H1 (cell line): Measurements from ENCODE around the gene C6orf136. TPM values are rescaled to one million over a fixed set of nuclear protein-coding genes. Genes with fewer than 3 reads are reported as not detected.

Experiments used
- CTCF ChIA-PET: fragments of 300-600 bp; sonication (Branson Sonifier 250); formaldehyde crosslinking; loops from one replicate; lab custom pipeline; 2021; ENCODE audit not compliant: partially characterized antibody; lab: Charles Lee
- POLR2A ChIA-PET: fragments of 300-600 bp; sonication (Branson Sonifier 250); formaldehyde crosslinking; loops from one replicate; lab custom pipeline; 2021; ENCODE audit warnings: inconsistent platforms; ENCODE audit not compliant: partially characterized antibody; lab: Charles Lee
- DNase-seq, 2 experiments: peaks; one replicate each; pipeline versions ENCODE4 v3.0.0 to v3.0.0-alpha.2; 2010 to 2022; ENCODE audit warnings: low spot score in 2 of 2, low read depth in 1 of 2, mixed read lengths in 1 of 2
- FAIRE-seq: peaks from 2 replicates; lab custom pipeline; 2011; peaks lifted over from hg19 to GRCh38; lab: Jason Lieb, UNC
- H2AFZ ChIP-seq: 2 replicates; pipeline ENCODE4 v1.8.1; 2012; ENCODE audit warnings: low read length, inconsistent platforms
- H2AK5ac ChIP-seq: 2 replicates; pipeline ENCODE4 v1.6.1; 2013; ENCODE audit warnings: low read depth, low read length
- H2BK120ac ChIP-seq: replicated peaks from 2 replicates; pipeline ENCODE3; 2013; ENCODE audit warnings: low read depth, low read length, inconsistent platforms
- H2BK12ac ChIP-seq: 2 replicates; pipeline ENCODE4 v1.6.1; 2013; ENCODE audit warnings: low read depth, low read length
- H2BK15ac ChIP-seq: 2 replicates; pipeline ENCODE4 v1.6.1; 2013; ENCODE audit warnings: low read length
- H2BK20ac ChIP-seq: 2 replicates; pipeline ENCODE4 v1.6.1; 2013; ENCODE audit warnings: low read length
- H2BK5ac ChIP-seq: 2 replicates; pipeline ENCODE4 v1.6.1; 2013; ENCODE audit warnings: low read depth, low read length
- H3K14ac ChIP-seq: 2 replicates; pipeline ENCODE4 v1.6.1; 2013; ENCODE audit warnings: inconsistent platforms; ENCODE audit not compliant: insufficient read length
- H3K18ac ChIP-seq: 2 replicates; pipeline ENCODE4 v1.6.1; 2013; ENCODE audit warnings: low read length; ENCODE audit errors: extremely low read depth
- H3K23ac ChIP-seq: 2 replicates; pipeline ENCODE4 v1.6.1; 2013; ENCODE audit warnings: inconsistent platforms; ENCODE audit not compliant: insufficient read length
- H3K23me2 ChIP-seq: 2 replicates; pipeline ENCODE4 v1.6.1; 2013; ENCODE audit warnings: low read depth, low read length
- H3K27ac ChIP-seq: 2 replicates; pipeline ENCODE4 v1.6.1; 2011; ENCODE audit warnings: low read depth, low read length, inconsistent platforms
- H3K27me3 ChIP-seq, 4 experiments: replicated peaks in 1 of 4; 1 replicate in 1 of 4; 2 replicates in 3 of 4; pipeline versions ENCODE4 v1.6.1 to v1.8.1; 2011 to 2013; ENCODE audit warnings: low read length in 3 of 4, mild to moderate bottlenecking in 3 of 4, inconsistent platforms in 2 of 4, mixed read lengths in 2 of 4, moderate library complexity in 1 of 4; ENCODE audit not compliant: control insufficient read depth in 3 of 4, insufficient read depth in 3 of 4; ENCODE audit errors: extremely low read depth in 1 of 4
- H3K36me3 ChIP-seq, 4 experiments: 2 replicates each; pipeline versions ENCODE4 v1.6.1 to v1.8.1; 2011 to 2013; ENCODE audit warnings: mild to moderate bottlenecking in 4 of 4, low read length in 3 of 4, moderate library complexity in 2 of 4, control low read depth in 1 of 4, inconsistent platforms in 1 of 4; ENCODE audit not compliant: insufficient read depth in 4 of 4, control insufficient read depth in 2 of 4
- H3K4ac ChIP-seq: replicated peaks from 2 replicates; pipeline ENCODE3; 2013; ENCODE audit warnings: low read length, low read depth, mixed read lengths, inconsistent platforms; ENCODE audit not compliant: insufficient read length
- H3K4me1 ChIP-seq, 4 experiments: replicated peaks in 1 of 4; 1 replicate in 1 of 4; 2 replicates in 3 of 4; pipeline versions ENCODE4 v1.6.1 to v1.8.1; 2011 to 2013; ENCODE audit warnings: low read length in 3 of 4, inconsistent platforms in 2 of 4, mixed read lengths in 1 of 4; ENCODE audit not compliant: insufficient read depth in 4 of 4, control insufficient read depth in 3 of 4
- H3K4me2 ChIP-seq, 2 experiments: 2 replicates each; pipeline versions ENCODE4 v1.6.1 to v1.8.1; 2011 to 2013; ENCODE audit warnings: low read depth in 2 of 2, low read length in 2 of 2, control low read depth in 1 of 2, inconsistent platforms in 1 of 2, mild to moderate bottlenecking in 1 of 2; ENCODE audit not compliant: insufficient read depth in 1 of 2
- H3K4me3 ChIP-seq, 4 experiments: fragments of 200-600, 300-600 bp in 1 of 4; sonication (generic), shearing (Covaris generic), sonication (Bioruptor Twin) in 1 of 4; 2 replicates each; pipeline versions ENCODE4 v1.5.1 to v1.8.1; 2011 to 2016; ENCODE audit warnings: low read length in 4 of 4, low read depth in 3 of 4, control low read depth in 2 of 4, inconsistent platforms in 2 of 4, mild to moderate bottlenecking in 2 of 4, mixed read lengths in 1 of 4, moderate library complexity in 1 of 4; ENCODE audit not compliant: insufficient read depth in 2 of 4; ENCODE audit errors: extremely low read depth in 1 of 4
- H3K56ac ChIP-seq: replicated peaks from 2 replicates; pipeline ENCODE3; 2013; ENCODE audit warnings: low read depth, mild to moderate bottlenecking, mixed read lengths, low read length, inconsistent platforms; ENCODE audit not compliant: insufficient read length
- H3K79me1 ChIP-seq: 2 replicates; pipeline ENCODE4 v1.6.1; 2013; ENCODE audit warnings: low read depth, low read length, control low read depth
- H3K79me2 ChIP-seq, 2 experiments: 2 replicates each; pipeline versions ENCODE4 v1.6.1 to v1.8.1; 2012 to 2013; ENCODE audit warnings: low read length in 2 of 2, mild to moderate bottlenecking in 2 of 2, inconsistent platforms in 1 of 2; ENCODE audit not compliant: insufficient read depth in 2 of 2, control insufficient read depth in 1 of 2
- H3K9ac ChIP-seq, 4 experiments: replicated peaks in 1 of 4; 1 replicate in 1 of 4; 2 replicates in 3 of 4; pipeline versions ENCODE4 v1.6.1 to v1.8.1; 2011 to 2013; ENCODE audit warnings: low read depth in 3 of 4, low read length in 3 of 4, control low read depth in 2 of 4, mild to moderate bottlenecking in 2 of 4, moderate library complexity in 2 of 4, inconsistent platforms in 1 of 4; ENCODE audit errors: extremely low read depth in 1 of 4
- H3K9me3 ChIP-seq, 2 experiments: 2 replicates each; pipeline versions ENCODE4 v1.6.1 to v1.8.1; 2012 to 2013; ENCODE audit warnings: mild to moderate bottlenecking in 2 of 2, moderate library complexity in 2 of 2, control low read depth in 1 of 2, inconsistent platforms in 1 of 2, low read depth in 1 of 2, low read length in 1 of 2, mixed read lengths in 1 of 2; ENCODE audit not compliant: insufficient read depth in 2 of 2
- H4K20me1 ChIP-seq, 2 experiments: replicated peaks in 1 of 2; 2 replicates each; pipeline versions ENCODE3 to v1.8.1; 2011 to 2013; ENCODE audit warnings: inconsistent platforms in 2 of 2, low read length in 2 of 2, mild to moderate bottlenecking in 1 of 2; ENCODE audit not compliant: insufficient read depth in 2 of 2, control insufficient read depth in 1 of 2
- H4K5ac ChIP-seq: 2 replicates; pipeline ENCODE4 v1.6.1; 2013; ENCODE audit warnings: low read length, low read depth, mixed read lengths, inconsistent platforms; ENCODE audit not compliant: insufficient read length
- H4K8ac ChIP-seq: 2 replicates; pipeline ENCODE4 v1.8.0; 2013; ENCODE audit warnings: mild to moderate bottlenecking, moderate library complexity, low read length, inconsistent platforms; ENCODE audit not compliant: insufficient read depth; ENCODE audit errors: extremely low read depth
- H4K91ac ChIP-seq: replicated peaks from 2 replicates; pipeline ENCODE3; 2013; ENCODE audit warnings: low read length, mixed read lengths, inconsistent platforms; ENCODE audit not compliant: insufficient read length
- NANOG ChIP-seq: IDR thresholded peaks from 2 replicates; pipeline ENCODE4 v1.6.1; 2011; ENCODE audit warnings: low read length, low read depth, mild to moderate bottlenecking, inconsistent platforms; ENCODE audit not compliant: insufficient read depth, poor library complexity, severe bottlenecking
- WGBS, 2 experiments: shearing (Covaris generic) in 1 of 2; methylation state at CpG; one replicate each; pipeline versions ENCODE4 v1.1.6 to v1.1.7; 2013 to 2015; ENCODE audit warnings: low lambda C conversion rate in 2 of 2, mixed read lengths in 2 of 2, inconsistent platforms in 1 of 2, low coverage in 1 of 2, missing lambda C conversion rate in 1 of 2; ENCODE audit not compliant: insufficient replicate concordance in 2 of 2, insufficient coverage in 1 of 2, insufficient read length in 1 of 2; ENCODE audit errors: extremely low coverage in 1 of 2, missing lambda C conversion rate in 1 of 2; 5-methylcytosine and 5-hydroxymethylcytosine counted together
- polyA plus RNA-seq, 7 experiments: library from polyadenylated mRNA; depleted of rRNA in 3 of 7; stranded (reverse) in 5 of 7; unstranded in 2 of 7; fragments of >200 nt in 5 of 7; fragments of 200-250 nt in 2 of 7; gene quantifications; 1 replicate in 5 of 7; 2 replicates in 1 of 7; 4 replicates in 1 of 7; pipeline versions ENCODE4 v1.2.1 to v1.2.3, GENCODE V29; 2011 to 2013; ENCODE audit warnings: missing spikeins in 2 of 7, mixed read lengths in 2 of 7
- total RNA-seq: library from RNA; stranded (reverse); fragmentation: NEBNext Ultra II Directional; extraction: Animal tissue kit (Norgen Biotek cat#: 25700); gene quantifications from 2 replicates; pipeline ENCODE4 v1.2.1, GENCODE V29; 2021

The C6orf136 gene
- total and polyA plus RNA-seq, 2 of the 8 experiments (the other 6 are each of a cell fraction or from before 2014, with no cell fraction given): 20.8 to 23.1 TPM

GRCh38 chr6:30640481-30640880 is 6.5 kb upstream of the C6orf136 start:
- Histone ChIP-seq H2BK5ac (no peak overlapping the region), H3K9me3 (no peaks in the 10 kb centered on the region), H2BK20ac (no peak overlapping the region), H4K91ac (no peak overlapping the region), H3K23me2 (no peaks in the 10 kb centered on the region; the same call in 1 of the 2 replicates), H3K4me2 (no peak overlapping the region), H3K79me1 (peaks cover 2% of the 10 kb centered on the region; the same call in 1 of the 2 replicates), H3K79me2 (peaks cover 0 to 1% of the 10 kb centered on the region in 2 experiments; a peak in 2 of 4 replicates), H3K23ac (no peak overlapping the region), H3K4ac (no peak overlapping the region), H4K20me1 (peaks cover 0 to 2% of the 10 kb centered on the region in 2 experiments), H3K56ac (no peak overlapping the region), H2BK120ac (no peak overlapping the region), H2AFZ (no peak overlapping the region), H3K18ac (no peak overlapping the region), H3K36me3 (peaks cover 8 to 19% (median 13%) of the 10 kb centered on the region in 4 experiments), H2BK15ac (no peak overlapping the region), H3K27ac (no peak overlapping the region), H3K4me1 (no peaks in the 10 kb centered on the region), H3K14ac (no peak overlapping the region), H3K9ac (no peak overlapping the region), H4K8ac (no peak overlapping the region), H4K5ac (no peak overlapping the region), H2AK5ac (no peak overlapping the region), H3K4me3 (no peak overlapping the region), H3K27me3 (no peaks in the 10 kb centered on the region), H2BK12ac (no peak overlapping the region)
- DNase-seq (no peak), FAIRE-seq (no peak)
- no peak for TF ChIP-seq NANOG
- POLR2A ChIA-PET: interaction anchor here (0.6 to 3.2 kb wide), 13 partner anchors 8 to 101 kb away, joined by 3 to 27 read pairs (median 4); partner anchors contain the start of gene DHX16
- CTCF ChIA-PET: interaction anchor here (0.8 to 1.4 kb wide), 4 partner anchors 14 to 95 kb away, joined by 3 to 5 read pairs (median 3); partner anchors contain the start of gene ATAT1
- WGBS, 2 experiments: 94% methylated on average over 10 of the region's 10 CpGs; no CpG with 5 or more reads in 1 of the 2 experiments
